ENCODE measurements around the gene KLF12.
A peak's percentile ranks its signal among the peaks of the same experiment; 100 is the strongest.

The KLF12 gene

GRCh38 chr13:74134221-74134776, at the start of gene KLF12:
KLF12 (minus strand) TSS chr13:74134404.
- DNase-seq, result peak; percentile 88 to 91

- no peak for DNase-seq
Measured at GRCh38 chr13:74182491-74182890, 48.3 kb upstream of the KLF12 start.

- no peak for DNase-seq
Measured at GRCh38 chr13:74174810-74175209, 40.6 kb upstream of the KLF12 start.

GRCh38 chr13:74173822-74174221, 39.6 kb upstream of the KLF12 start:
- DNase-seq, result no peak

- no peak for DNase-seq
Measured at GRCh38 chr13:74171641-74172040, 37.4 kb upstream of the KLF12 start.

- no peak for DNase-seq
Measured at GRCh38 chr13:74169676-74170075, 35.5 kb upstream of the KLF12 start.

GRCh38 chr13:74168263-74168675, 34.1 kb upstream of the KLF12 start:
- DNase-seq, result no peak

GRCh38 chr13:74166261-74167004, 32.2 kb upstream of the KLF12 start:
- DNase-seq, result no peak

- DNase-seq, result no peak
Measured at GRCh38 chr13:74162782-74163181, 28.6 kb upstream of the KLF12 start.

- DNase-seq, result no peak
Measured at GRCh38 chr13:74162135-74162534, 27.9 kb upstream of the KLF12 start.

- no peak for DNase-seq
Measured at GRCh38 chr13:74158571-74159352, 24.6 kb upstream of the KLF12 start.

GRCh38 chr13:74158028-74158427, 23.8 kb upstream of the KLF12 start:
- DNase-seq, result no peak

- DNase-seq, result no peak
Measured at GRCh38 chr13:74154981-74155380, 20.8 kb upstream of the KLF12 start.

GRCh38 chr13:74153316-74153715, 19.1 kb upstream of the KLF12 start:
- no peak for DNase-seq

- DNase-seq, result no peak
Measured at GRCh38 chr13:74151859-74152258, 17.7 kb upstream of the KLF12 start.

- DNase-seq, result no peak
Measured at GRCh38 chr13:74148352-74148751, 14.1 kb upstream of the KLF12 start.

- no peak for DNase-seq
Measured at GRCh38 chr13:74145249-74145975, 11.2 kb upstream of the KLF12 start.

GRCh38 chr13:74144269-74144668, 10.1 kb upstream of the KLF12 start:
- DNase-seq, result no peak

GRCh38 chr13:74142257-74142656, 8.1 kb upstream of the KLF12 start:
- DNase-seq, result no peak

- no peak for DNase-seq
Measured at GRCh38 chr13:74138241-74138640, 4.0 kb upstream of the KLF12 start.

- peak; percentile 22 to 27 for DNase-seq
Measured at GRCh38 chr13:74136084-74136658, 2.0 kb upstream of the KLF12 start.

- DNase-seq, result peak; percentile 25 to 32
Measured at GRCh38 chr13:74135326-74136083, 1.3 kb upstream of the KLF12 start.
